Stromal cell of bone marrow (primary cell): ENCODE results near the gene BICDL1.
"Not testable (repeated sequence)": the region's sequence is repeated elsewhere in the genome, so short reads cannot be mapped to it uniquely, and the experiment has no call there.

Source experiments
- DNase-seq: peaks from one replicate; pipeline ENCODE4 v3.0.0-alpha.2; 2012; ENCODE audit warnings: low read depth

BICDL1 gene

DNA sequence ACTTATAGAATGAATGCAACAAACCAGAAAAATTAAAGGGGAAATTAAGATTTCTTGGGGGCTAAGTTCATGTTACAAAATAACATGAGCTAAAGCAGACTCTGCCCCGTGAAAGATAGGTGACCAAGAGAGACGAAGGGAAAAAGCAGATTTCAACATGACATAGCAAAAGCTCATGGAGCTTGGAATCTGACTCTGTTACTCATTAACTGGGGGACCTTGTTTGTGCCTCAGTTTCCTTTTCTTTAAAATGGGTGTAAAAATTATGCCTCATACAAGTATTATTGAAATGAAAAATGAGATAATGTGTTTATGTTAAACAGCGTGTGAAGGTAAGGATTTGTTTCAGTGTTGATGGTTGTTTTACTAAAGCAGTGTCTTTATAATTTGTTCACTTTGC, 11.5 kb downstream of the BICDL1 start:
- no peak for DNase-seq

DNA sequence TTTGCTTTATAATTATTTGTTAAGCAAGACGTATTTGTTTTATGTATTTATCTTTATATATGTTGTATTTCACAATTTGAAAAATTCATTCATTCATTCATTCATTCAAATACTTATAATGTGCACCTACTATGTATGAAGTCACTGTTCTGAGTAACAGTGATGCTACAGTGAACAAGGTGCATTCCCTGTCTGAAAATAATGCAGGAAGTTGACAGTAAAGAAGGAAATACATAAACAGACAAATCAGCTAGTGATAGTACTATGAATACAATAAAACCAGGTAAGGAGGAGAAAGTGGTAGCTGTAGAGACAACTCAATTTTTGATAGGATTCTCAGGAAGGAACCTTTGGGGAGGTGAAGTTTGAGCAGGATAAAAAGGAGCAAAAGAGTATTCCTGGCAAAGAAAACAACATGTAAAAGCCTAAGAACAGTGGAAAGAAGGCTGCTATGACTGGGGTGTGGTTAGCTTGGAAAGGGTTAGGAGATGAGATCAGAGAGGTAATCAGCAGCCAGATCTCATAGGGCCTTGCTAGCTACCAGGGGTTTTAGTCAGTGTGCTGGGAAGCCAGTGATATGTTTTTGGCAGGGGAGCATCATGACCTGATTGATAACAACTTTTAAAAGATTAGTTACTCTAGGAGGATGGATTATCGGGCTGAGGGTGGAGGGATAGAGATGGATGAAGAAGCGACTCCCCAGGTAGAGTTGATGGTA, 17.4 kb downstream of the BICDL1 start:
- DNase-seq, result no peak

DNA sequence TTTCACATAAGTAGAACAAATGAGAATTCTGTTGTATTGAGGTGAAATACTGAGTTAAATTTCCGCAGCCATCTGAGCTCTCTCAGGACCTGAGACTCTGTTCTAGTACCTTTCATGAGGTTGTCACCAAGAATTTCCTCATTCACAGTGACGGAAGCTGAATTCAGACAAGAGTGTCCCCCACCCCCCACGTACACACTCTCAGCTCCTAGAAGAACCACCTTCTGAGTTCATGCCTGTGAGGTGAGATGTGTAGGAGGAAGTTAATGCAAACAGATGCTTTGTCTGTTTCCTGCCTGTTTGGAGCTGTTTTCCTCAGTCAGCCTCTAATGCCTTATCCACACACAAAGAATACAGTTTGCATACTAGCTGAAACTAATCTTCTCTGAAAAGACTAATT, 18.2 kb downstream of the BICDL1 start:
- no peak for DNase-seq

DNA sequence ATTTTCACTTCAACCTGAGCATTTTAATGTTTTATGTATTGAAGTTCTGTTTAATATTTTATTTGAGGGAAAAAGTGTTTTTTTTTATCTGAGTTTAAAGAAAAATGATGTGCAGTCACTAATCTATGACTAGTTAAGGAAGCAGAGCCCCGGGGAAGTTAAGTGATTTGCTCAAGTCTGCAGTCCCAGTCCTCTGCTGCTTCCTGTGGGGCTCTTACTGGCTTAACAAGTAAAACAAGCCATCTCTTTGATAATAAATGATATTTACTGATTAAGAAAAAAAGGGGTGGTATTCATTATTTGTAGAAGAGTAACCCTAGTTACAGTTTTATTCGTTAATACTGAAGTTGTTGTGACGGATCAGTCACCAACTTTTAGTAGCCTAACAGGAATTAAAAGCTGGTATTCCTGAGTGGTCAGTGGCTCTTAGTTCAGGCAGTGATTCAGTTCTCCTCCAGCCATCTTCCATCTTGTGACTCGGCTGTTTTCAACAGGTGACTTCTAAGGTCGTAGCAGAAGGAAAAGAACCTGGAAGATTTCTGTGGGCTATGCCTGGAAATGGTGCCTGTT, 21.7 kb downstream of the BICDL1 start:
- DNase-seq, result no peak

DNA sequence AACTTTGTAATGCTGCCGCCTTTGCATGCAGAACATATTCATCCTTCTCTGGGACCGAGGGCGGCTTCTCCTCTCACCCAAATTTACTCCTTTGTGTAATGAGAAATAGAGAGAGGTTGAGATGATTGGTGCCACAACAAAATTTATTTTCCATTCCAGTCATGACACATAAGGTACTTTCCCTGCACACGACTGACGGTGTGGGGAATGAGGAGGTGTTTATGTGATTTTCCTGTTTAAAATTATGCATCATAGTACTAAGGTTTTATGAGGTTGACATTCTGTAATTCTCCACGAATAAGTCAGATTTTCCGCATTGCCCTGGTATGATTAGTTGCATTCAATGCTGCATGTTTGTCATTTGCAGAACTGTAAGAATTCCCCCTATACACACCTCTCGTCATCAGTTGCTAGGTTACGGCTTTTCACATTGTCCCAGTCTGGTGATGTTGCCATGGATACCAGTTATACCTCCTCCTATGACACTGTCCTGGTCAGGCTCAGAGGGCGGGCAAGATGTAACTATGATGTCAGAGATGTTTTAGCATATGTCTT, 23.1 kb downstream of the BICDL1 start:
- no peak for DNase-seq

DNA sequence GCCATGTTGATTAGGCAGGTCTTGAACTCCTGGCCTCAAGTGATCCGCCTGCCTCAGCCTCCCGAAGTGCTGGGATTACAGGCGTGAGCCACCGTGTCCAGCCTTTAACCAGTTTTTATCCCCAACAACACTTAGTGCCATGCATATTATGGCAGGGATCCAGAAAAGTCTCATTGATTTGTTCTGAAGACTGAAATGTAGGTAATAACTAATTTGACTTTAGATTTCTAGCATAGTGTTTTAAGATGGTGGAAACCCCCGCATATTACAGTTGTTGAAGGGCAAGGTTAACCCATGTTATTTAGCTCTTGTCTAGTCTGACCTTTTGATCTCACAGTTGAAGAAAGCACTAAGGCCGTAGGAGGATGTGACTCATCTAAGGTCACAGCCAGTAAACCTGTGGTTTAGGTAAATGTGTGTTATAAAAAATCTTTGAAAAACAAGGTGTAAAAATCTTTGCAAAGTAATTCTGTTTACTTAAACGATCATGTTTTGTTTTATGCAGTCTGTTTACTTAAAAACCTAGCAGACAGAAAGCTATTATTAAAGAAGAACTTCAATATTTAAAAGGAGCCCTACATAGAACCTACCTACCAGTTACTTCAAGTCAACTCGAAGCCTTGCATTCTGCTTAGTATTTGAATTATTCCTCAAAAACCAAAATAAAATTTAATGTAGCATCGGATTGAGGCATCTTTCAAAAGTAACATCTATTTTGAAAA, 24.8 kb downstream of the BICDL1 start:
- DNase-seq, result no peak

DNA sequence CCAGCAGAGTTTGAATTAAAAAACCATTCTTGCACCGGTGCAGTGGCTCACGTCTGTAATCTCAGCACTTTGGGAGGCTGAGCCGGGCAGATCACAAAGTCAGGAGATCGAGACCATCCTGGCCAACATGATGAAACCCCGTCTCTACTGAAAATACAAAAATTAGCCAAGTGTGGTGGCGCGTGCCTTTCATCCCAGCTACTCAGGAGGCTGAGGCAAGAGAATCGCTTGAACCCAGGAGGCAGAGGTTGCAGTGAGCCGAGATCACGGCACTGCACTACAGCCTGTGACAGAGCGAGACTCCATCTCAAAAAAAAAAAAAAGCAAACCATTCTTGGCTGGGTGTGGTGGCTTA, 25.3 kb downstream of the BICDL1 start:
- DNase-seq, result not testable (repeated sequence)

DNA sequence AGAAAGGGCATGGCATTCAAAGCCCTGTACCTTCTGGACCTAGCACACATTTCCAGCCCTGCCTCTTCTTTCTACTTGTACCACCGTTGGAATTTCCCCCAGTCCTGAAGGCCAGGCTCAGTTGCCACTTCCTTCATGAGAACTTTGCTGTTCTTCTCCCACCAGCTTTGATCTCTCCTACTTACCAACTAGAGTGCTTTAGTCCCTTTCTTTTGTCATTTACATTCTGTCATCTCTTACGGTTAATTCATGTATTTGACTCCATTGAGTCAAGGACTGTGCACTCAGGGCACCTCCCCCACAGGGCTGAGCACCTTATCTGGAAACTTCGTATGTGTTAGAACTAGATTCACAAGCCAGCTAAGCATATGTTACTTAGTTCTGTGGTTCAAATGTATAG, 26.3 kb downstream of the BICDL1 start:
- no peak for DNase-seq

DNA sequence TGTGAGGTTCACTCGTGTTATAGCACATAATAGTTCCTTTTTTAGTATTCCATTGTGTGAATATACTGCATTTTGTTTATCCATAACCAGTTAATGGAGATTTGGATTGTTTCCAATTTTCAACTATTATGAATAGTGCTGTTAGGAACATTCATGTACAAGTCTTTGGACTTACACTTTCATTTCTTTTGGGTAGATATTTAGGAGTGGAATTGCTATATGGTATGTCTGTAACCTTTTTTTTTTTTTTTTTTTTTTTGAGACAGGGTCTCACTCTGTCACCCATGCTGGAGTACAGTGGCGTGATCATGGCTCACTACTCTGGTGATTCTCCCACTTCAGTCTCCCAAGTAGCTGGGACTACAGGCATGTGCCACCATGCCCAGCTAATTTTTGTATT, 27.2 kb downstream of the BICDL1 start:
- not testable (repeated sequence) for DNase-seq

DNA sequence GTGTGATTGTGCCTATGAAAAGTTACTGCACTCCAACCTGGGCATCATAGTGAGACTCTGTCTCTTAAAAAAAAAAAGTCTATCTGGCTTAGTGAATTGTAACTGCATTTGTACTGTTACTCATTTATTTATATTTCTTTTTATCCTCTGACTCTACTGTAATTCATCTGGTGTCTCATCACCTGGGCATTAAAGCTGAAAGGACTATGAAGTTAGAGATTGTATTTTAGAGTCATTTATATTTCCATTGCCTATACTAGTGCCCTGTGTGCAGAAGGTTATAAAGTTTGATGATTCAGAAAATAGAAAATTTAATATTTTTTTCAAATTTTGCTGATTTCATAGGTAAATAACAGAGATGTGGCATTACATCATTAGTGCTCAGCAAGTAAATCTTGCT, 30.2 kb downstream of the BICDL1 start:
- no peak for DNase-seq

DNA sequence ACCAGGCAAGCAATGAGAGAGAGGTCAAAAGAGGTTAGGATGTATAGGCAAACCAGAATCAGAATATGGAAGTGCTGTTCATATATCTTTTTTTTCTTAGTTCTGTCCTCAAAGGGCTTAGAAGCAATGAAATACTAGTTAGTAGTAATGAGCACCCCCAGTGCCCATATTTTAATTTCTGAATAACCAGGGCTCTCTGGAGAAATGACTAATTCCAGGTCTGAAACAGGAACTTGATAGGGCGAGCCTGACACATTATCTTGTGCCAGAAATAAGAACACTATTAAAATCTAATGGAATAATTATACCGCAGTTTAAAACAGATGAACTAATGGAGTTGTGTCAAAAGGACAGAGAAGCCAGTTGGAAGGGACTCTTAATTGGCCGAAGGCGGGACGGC, 30.9 kb downstream of the BICDL1 start:
- no peak for DNase-seq

DNA sequence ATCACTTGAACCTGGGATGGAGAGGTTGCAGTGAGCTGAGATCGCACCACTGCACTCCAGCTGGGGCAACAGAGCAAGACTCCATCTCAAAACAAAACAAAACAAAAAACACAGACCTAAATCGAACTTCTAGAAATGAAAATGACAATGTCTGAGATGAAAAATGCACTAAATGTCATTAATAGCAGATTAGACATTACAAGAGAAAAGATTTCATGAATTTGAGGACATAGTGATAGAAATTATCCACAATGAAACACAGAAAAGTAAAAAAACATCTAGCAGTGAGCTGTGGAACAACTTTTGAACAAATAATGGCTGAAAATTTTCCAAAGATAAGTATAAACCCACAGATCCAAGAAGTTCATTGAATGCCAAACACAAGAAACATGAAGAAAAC, 35.2 kb downstream of the BICDL1 start:
- no peak for DNase-seq

DNA sequence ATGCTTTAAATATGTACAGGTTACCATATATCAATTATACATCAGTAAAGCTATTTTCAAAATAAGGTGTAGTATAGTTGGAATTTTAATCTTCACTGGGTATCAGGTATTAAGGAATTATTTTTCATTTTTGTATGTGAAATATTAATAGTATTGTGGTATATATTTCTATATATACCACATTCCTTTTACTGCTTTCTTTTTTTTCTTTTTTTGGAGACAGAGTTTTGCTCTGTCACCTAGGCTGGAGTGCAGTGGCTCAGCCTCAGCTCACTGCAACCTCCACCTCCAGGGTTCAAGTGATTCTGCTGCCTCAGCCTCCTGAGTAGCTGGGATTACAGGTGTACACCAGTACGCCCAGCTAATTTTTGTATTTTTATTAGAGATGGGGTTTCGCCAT, 36.6 kb downstream of the BICDL1 start:
- no peak for DNase-seq

DNA sequence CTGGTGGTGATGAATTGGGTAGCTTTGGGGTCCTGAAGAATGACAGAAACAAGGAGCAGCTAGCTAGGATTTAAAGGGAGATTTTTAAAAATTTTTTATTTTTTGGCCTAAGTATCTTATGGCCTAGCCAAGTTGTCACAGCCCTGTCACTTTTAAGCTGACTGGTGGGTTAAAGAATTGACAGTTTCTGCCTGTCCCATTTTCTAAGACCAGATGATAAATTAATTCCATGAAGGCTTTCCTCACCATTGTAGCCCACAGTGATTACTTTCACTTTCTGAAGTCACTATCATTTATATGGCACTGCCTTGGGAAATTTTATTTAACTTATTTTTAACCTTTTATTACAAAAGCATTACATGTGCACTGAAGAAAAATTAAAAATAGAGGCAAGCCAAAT, 43.2 kb downstream of the BICDL1 start:
- DNase-seq, result no peak

DNA sequence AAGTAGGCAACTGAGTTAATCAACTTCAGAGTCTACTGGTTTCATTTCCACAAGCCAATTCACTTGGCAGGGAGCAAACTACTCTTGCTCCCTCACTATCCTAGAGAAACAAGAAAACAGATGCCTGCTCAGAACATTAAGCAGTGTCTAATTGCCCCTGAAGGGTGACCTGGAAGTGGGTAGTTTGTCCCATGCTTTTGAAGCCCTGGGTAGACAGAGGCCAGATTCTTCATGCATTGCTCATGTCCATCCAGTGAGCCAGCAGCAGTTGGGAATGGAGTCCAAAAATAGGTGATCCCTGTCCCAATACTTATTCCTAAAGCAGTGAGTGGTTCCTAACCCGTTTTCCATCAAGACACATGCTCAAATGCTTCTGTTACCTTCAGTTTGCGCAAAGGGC, 48.8 kb downstream of the BICDL1 start:
- DNase-seq, result no peak

DNA sequence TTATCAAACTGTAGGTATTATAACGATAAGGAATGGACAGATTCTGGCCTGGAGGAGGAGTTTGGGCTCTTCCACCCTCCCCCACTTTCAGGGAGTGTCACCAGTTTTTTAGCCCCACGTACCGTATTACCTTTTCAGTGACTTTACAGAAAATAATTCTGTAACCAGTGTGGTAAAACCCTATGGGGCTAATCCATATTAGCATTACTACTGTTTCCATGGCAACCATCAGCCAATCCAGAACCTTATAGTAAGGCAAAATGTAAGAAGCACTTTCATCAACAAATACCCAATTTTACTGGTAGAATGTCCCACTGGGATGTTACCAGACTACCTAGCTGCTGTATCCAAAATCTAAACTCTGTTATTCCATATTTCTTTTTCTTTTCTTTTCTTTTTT, 50.7 kb downstream of the BICDL1 start:
- DNase-seq, result no peak

DNA sequence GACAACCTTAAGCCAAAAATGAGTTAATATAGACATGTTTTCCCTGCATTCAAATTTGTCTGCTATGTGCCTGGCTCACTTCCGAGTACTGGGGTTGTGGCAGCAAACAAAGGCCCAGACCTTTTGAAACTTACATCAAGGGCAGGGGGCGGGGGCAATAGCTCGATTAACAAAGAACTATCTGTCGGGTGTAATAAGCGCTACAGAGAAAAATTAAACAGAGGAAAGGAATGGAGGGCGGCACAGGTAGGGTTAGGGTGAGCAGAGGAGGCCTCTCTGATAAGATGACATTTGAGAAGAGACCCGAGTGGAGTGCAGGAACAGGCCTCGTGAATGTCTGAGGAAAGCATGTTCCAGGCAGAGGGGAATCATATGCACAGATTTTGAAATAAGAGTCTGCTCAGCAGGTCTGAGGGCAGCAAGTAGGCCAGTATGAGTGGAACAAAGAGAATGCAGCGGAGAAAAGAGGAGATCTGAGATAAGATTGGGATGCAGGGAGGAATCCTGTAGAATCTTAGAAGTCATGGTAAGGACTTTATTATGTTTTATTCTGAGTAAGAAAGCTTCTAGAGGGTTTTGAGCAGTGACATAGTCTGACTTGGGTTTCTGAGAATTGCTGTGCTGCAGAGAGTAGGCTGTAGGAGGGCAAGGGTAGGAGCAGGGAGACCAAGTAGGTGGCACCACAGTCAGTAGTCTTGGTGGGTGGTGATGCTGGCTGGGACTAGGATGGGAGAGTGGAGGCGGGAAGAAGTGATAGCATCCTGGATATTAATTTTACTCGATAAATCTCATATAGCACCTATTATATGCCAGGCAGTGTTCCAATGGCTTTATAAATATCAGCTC, 52.6 kb downstream of the BICDL1 start:
- DNase-seq, result no peak

DNA sequence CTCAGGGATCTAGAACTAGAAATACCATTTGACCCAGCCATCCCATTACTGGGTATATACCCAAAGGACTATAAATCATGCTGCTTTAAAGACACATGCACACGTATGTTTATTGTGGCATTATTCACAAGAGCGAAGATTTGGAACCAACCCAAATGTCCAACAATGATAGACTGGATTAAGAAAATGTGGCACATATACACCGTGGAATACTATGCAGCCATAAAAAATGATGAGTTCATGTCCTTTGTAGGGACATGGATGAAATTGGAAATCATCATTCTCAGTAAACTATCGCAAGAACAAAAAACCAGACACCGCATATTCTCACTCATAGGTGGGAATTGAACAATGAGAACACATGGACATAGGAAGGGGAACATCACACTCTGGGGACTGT, 56.3 kb downstream of the BICDL1 start:
- DNase-seq, result not testable (repeated sequence)

DNA sequence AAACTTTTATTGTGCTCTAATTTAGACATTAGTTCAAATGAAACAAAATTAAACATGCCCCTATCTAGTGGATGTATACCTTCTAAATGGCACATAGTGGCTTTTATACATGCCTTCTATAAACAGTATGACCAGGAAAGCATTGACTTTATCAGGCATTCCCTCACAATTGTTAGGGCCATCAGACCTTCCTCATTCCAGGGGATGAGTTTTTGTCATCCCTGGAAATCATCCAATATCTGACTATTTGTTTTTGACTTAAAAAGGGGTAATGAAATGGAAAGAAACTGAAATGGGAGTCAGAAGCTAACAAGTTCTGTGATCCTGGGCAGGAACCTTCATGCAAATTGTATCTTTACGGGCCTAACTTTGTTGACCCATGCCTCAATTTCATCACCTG, 58.0 kb downstream of the BICDL1 start:
- no peak for DNase-seq

DNA sequence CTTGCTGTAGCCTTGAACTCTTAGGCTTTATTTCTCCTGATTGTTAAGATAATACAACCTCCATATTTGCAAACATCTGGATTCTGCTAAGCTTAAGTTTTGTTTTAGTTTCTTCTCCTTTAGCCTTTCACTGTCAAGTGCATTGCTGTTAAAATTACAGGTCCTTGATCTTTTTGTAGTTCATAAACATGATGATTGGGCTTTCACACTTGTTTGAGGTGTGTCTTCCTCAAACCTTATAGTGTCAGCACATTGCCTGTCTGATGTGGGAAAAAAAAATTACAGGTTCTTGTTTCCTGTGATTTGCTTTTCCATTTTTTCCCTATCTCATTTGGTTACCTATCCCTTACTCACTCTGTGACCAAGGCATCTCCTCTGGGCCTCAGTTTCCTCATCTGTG, 59.2 kb downstream of the BICDL1 start:
- no peak for DNase-seq

DNA sequence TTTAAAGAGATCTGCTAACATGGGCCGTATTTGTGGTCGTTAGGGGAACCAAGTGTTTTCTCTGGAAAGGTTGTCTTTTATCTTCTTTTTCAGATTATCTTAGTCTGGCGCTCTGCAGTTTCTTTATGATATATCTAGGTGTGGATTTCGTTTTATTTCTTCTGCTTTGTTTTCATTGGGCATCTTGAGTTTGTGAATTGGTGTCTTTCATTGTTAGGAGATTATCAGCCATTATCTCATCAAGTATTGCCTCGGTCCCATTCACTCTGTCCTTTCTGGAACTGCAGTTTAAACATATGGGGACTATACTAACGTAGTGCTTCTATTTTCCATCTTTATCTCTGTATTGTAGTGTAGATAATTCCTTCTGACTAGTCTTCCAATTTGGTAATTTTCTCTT, 60.4 kb downstream of the BICDL1 start:
- no peak for DNase-seq

DNA sequence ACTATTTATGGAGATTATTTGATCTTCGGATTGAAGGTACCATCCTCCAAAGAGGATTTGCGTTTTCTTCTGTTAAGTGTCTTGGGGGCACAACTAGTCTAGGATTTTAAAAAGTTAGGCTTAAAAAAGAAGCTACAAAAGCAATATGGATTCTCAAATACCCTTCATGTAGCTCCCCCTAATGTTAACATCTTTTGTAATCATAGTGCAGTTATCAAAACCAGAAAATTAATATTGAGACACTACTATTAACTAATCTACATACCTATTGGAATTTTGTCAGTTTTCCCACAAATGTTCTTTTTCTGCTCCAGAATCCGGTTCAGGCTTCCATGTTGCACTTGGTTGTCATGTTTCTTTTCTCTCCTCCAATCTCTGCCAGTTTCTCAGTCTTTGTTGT, 62.5 kb downstream of the BICDL1 start:
- no peak for DNase-seq

DNA sequence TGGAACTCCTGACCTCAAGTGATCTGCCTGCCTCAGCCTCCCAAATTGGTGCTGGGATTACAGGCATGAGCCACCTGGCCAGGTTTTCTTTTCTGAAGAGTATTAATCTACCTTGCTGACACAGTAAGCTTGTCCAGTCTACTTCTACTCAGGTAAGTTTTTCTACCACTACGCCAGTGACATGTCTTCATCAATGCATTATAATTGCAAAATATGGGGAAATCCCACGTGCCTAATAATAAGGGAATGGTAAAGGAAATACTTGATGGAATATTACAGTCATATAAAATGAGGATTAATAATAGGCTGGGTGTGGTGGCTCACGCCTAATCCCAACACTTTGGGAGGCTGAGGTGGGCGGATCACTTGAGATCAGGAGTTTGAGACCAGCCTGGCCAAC, 65.3 kb downstream of the BICDL1 start:
- no peak for DNase-seq
